Prostate gland (tissue), 2 donors: ENCODE results near the gene MTARC2.

Experiments
- POLR2A ChIP-seq: fragments of 450-650 bp; IDR thresholded peaks from one replicate; pipeline ENCODE4 v1.6.1; 2016; ENCODE audit warnings: antibody characterized with exemption, mild to moderate bottlenecking
- POLR2AphosphoS5 ChIP-seq: sonication (generic); formaldehyde crosslinking; IDR thresholded peaks from one replicate; pipeline ENCODE4 v1.6.1; 2017; ENCODE audit warnings: antibody characterized with exemption
- TF ChIP-seq, protein P1 (sequence below), 4 experiments: fragments of 200-600 bp in 2 of 4; fragments of 450-650 bp in 2 of 4; sonication (generic) in 2 of 4; IDR thresholded peaks; 1 replicate in 3 of 4; 2 replicates in 1 of 4; pipeline ENCODE4 v1.5.1; 2016 to 2019; ENCODE audit warnings: antibody characterized with exemption in 4 of 4, mild to moderate bottlenecking in 2 of 4, moderate library complexity in 2 of 4

GRCh38 chr1:220701974-220702373 lies 46.1 kb upstream of the MTARC2 start:
- TF ChIP-seq, protein P1, sequence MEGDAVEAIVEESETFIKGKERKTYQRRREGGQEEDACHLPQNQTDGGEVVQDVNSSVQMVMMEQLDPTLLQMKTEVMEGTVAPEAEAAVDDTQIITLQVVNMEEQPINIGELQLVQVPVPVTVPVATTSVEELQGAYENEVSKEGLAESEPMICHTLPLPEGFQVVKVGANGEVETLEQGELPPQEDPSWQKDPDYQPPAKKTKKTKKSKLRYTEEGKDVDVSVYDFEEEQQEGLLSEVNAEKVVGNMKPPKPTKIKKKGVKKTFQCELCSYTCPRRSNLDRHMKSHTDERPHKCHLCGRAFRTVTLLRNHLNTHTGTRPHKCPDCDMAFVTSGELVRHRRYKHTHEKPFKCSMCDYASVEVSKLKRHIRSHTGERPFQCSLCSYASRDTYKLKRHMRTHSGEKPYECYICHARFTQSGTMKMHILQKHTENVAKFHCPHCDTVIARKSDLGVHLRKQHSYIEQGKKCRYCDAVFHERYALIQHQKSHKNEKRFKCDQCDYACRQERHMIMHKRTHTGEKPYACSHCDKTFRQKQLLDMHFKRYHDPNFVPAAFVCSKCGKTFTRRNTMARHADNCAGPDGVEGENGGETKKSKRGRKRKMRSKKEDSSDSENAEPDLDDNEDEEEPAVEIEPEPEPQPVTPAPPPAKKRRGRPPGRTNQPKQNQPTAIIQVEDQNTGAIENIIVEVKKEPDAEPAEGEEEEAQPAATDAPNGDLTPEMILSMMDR (IDR thresholded peaks at IDR 0.05): no peak
- TF ChIP-seq POLR2A: no peak
- no peak for TF ChIP-seq POLR2AphosphoS5
